HepG2 (cell line): ENCODE results near the gene PERP. TPM values are rescaled to one million over a fixed set of nuclear protein-coding genes. Genes with fewer than 3 reads are reported as not detected.

Experiments
- ATAC-seq: fragments of 200-7000 bp; cut with Tn5 transposase; 3 replicates; pipeline ENCODE4 v1.9.1; 2020; ENCODE audit warnings: mild to moderate bottlenecking, moderate library complexity
- BruUV-seq: library from RNA; stranded (reverse); fragments of 400-500 nt; replicated peaks from 2 replicates; lab custom pipeline; 2021; lab: Mats Ljungman, UMichigan
- CTCF ChIA-PET: fragments of 300-600 bp; formaldehyde crosslinking; extraction: SDS; loops from one replicate; lab custom pipeline; 2021; ENCODE audit warnings: low total read pairs, inconsistent platforms, low intra/inter-chr PET ratio; lab: Yijun Ruan, JAX
- POLR2A ChIA-PET: fragments of 350-600 bp; sonication (Branson Sonifier 250); formaldehyde crosslinking; loops from one replicate; lab custom pipeline; 2020; ENCODE audit warnings: antibody characterized with exemption, inconsistent platforms; lab: Yijun Ruan, JAX
- DNase-seq: peaks from one replicate; pipeline ENCODE4 v3.0.0-alpha.2; 2015; ENCODE audit warnings: low spot score
- FAIRE-seq: peaks from 3 replicates; lab custom pipeline; 2011; peaks lifted over from hg19 to GRCh38; lab: Jason Lieb, UNC
- H2AFZ ChIP-seq: one replicate; pipeline ENCODE4 v1.6.1; 2011; ENCODE audit warnings: low read length, inconsistent platforms
- H3K27ac ChIP-seq: fragments of 300-600 bp; 3 replicates; pipeline ENCODE4 v1.8.0; 2011; ENCODE audit warnings: mixed run types, mild to moderate bottlenecking, mixed read lengths, low read length, inconsistent platforms; ENCODE audit not compliant: insufficient read depth; ENCODE audit errors: extremely low read length
- H3K27me3 ChIP-seq, 2 experiments: fragments of 200-600 bp in 1 of 2; 2 replicates in 1 of 2; 3 replicates in 1 of 2; pipeline versions ENCODE4 v1.6.0 to v1.8.0; 2011; ENCODE audit warnings: low read length in 2 of 2, mild to moderate bottlenecking in 2 of 2, moderate library complexity in 2 of 2, inconsistent platforms in 1 of 2; ENCODE audit not compliant: insufficient read depth in 2 of 2, control insufficient read depth in 1 of 2
- H3K36me3 ChIP-seq, 2 experiments: fragments of 200-600 bp in 1 of 2; replicated peaks in 1 of 2; 2 replicates in 1 of 2; 3 replicates in 1 of 2; pipeline versions ENCODE4 v1.5.1 to v1.8.0; 2011; ENCODE audit warnings: low read length in 2 of 2, inconsistent platforms in 1 of 2; ENCODE audit not compliant: insufficient read depth in 2 of 2, control insufficient read depth in 1 of 2
- H3K4me1 ChIP-seq: 2 replicates; pipeline ENCODE4 v1.5.1; 2012; ENCODE audit warnings: low read length, inconsistent platforms; ENCODE audit not compliant: insufficient read depth
- H3K4me2 ChIP-seq: 2 replicates; pipeline ENCODE4 v1.6.0; 2011; ENCODE audit warnings: low read depth, low read length, inconsistent platforms
- H3K4me3 ChIP-seq, 3 experiments: fragments of 200-600 bp in 1 of 3; sonication (generic), shearing (Covaris generic) in 1 of 3; replicated peaks in 1 of 3; 2 replicates each; pipeline ENCODE4 v1.5.1; 2011 to 2016; ENCODE audit warnings: low read length in 3 of 3, inconsistent platforms in 2 of 3, low read depth in 2 of 3, mild to moderate bottlenecking in 2 of 3, control low read depth in 1 of 3, mixed read lengths in 1 of 3; ENCODE audit not compliant: insufficient read depth in 1 of 3
- H3K79me2 ChIP-seq: one replicate; pipeline ENCODE4 v1.6.1; 2011; ENCODE audit warnings: low read length, inconsistent platforms; ENCODE audit not compliant: insufficient read depth
- H3K9ac ChIP-seq: 2 replicates; pipeline ENCODE4 v1.6.0; 2011; ENCODE audit warnings: mild to moderate bottlenecking, low read depth, low read length, inconsistent platforms; ENCODE audit not compliant: insufficient read depth
- H3K9me3 ChIP-seq: 2 replicates; pipeline ENCODE4 v1.5.1; 2012; ENCODE audit warnings: mild to moderate bottlenecking, low read length
- H4K20me1 ChIP-seq: 2 replicates; pipeline ENCODE4 v1.6.0; 2011; ENCODE audit warnings: inconsistent platforms, mild to moderate bottlenecking, low read length, moderate library complexity; ENCODE audit not compliant: insufficient read depth
- FOXA1 ChIP-seq, 2 experiments: fragments of 450-650 bp in 1 of 2; sonication (generic) in 1 of 2; formaldehyde crosslinking in 1 of 2; IDR thresholded peaks; 2 replicates each; pipeline versions ENCODE4 v1.4.0 to v1.6.1; 2016 to 2020; ENCODE audit warnings: missing genetic modification reagents in 1 of 2
- FOXA3 ChIP-seq: IDR thresholded peaks from 2 replicates; pipeline ENCODE4 v1.6.1; 2016; ENCODE audit warnings: missing genetic modification reagents, missing compliant biosample characterization
- GABPB1 ChIP-seq: IDR thresholded peaks from 2 replicates; pipeline ENCODE4 v1.6.1; 2016; ENCODE audit warnings: mild to moderate bottlenecking, missing genetic modification reagents, moderate library complexity, missing compliant biosample characterization
- NCOA2 ChIP-seq: sonication (generic); formaldehyde crosslinking; IDR thresholded peaks from 2 replicates; pipeline ENCODE4 v1.8.0; 2022; ENCODE audit warnings: inconsistent platforms
- PAXIP1 ChIP-seq: sonication (generic); formaldehyde crosslinking; conservative IDR thresholded peaks from 2 replicates; pipeline ENCODE4 v1.4.0; 2020; ENCODE audit warnings: mild to moderate bottlenecking, missing genetic modification reagents, moderate library complexity
- RARA ChIP-seq: IDR thresholded peaks from 2 replicates; pipeline ENCODE4 v1.6.1; 2016; ENCODE audit warnings: missing genetic modification reagents, missing compliant biosample characterization
- SMYD3 ChIP-seq: sonication (generic); formaldehyde crosslinking; IDR thresholded peaks from 2 replicates; pipeline ENCODE4 v1.8.1; 2023; ENCODE audit warnings: mild to moderate bottlenecking, missing genetic modification reagents
- SP5 ChIP-seq: IDR thresholded peaks from 2 replicates; pipeline ENCODE4 v1.6.1; 2016; ENCODE audit warnings: low read depth, borderline replicate concordance
- SPEN ChIP-seq: sonication (generic); formaldehyde crosslinking; IDR thresholded peaks from 2 replicates; pipeline ENCODE4 v1.5.1; 2020; ENCODE audit warnings: low read depth, mild to moderate bottlenecking, missing genetic modification reagents
- ZNF605 ChIP-seq: sonication (generic); formaldehyde crosslinking; IDR thresholded peaks from 2 replicates; pipeline ENCODE4 v1.8.0; 2022; ENCODE audit warnings: mild to moderate bottlenecking, missing genetic modification reagents
- ZNF777 ChIP-seq: sonication (generic); formaldehyde crosslinking; IDR thresholded peaks from 2 replicates; pipeline ENCODE4 v1.4.0; 2020; ENCODE audit warnings: missing genetic modification reagents
- WGBS: methylation state at CpG from one replicate; pipeline ENCODE4 v1.1.6; 2017; ENCODE audit warnings: low lambda C conversion rate; 5-methylcytosine and 5-hydroxymethylcytosine counted together
- in situ Hi-C: cut with HindIII; loops from 2 replicates; pipeline ENCODE4 v1.10.0; 2017; ENCODE audit warnings: low pct_unique_long_range_greater_than_20kb; ENCODE audit not compliant: extremely low pct_ligation_motif_present
- intact Hi-C: fragments of 100-400 bp; cut with micrococcal nuclease; formaldehyde crosslinking; loops from one replicate; pipeline ENCODE4 v1.10.0; 2022; ENCODE audit not compliant: unreplicated experiment
- polyA plus RNA-seq, 8 experiments: library from polyadenylated mRNA; depleted of rRNA in 3 of 8; stranded (reverse) in 7 of 8; unstranded in 1 of 8; fragments of >200 nt; fragmentation: Illumina TruSeq in 4 of 8; extraction: Trizol in 4 of 8; gene quantifications; 2 replicates each; pipeline versions ENCODE4 v1.2.1 to v1.2.3, GENCODE V29; 2011 to 2016; ENCODE audit warnings: low read depth in 4 of 8, missing spikeins in 1 of 8, mixed read lengths in 1 of 8; ENCODE audit not compliant: insufficient read depth in 1 of 8
- total RNA-seq, 5 experiments: library from RNA; depleted of rRNA; stranded (reverse); fragments of >200 nt; fragmentation: Illumina TruSeq; extraction: Trizol; gene quantifications; 2 replicates each; pipeline ENCODE4 v1.2.3, GENCODE V29; 2016; ENCODE audit warnings: low read depth in 1 of 5
- TF ChIP-seq, protein P1 (sequence below): sonication (generic); formaldehyde crosslinking; IDR thresholded peaks from 2 replicates; pipeline ENCODE4 v1.5.1; 2020; ENCODE audit warnings: mild to moderate bottlenecking, missing genetic modification reagents, borderline replicate concordance
- TF ChIP-seq, protein P2 (sequence below): sonication (generic); formaldehyde crosslinking; IDR thresholded peaks from 2 replicates; pipeline ENCODE4 v1.8.1; 2023; ENCODE audit warnings: mild to moderate bottlenecking, moderate library complexity, missing genetic modification reagents
- TF ChIP-seq, protein P3 (sequence below): sonication (generic); formaldehyde crosslinking; IDR thresholded peaks from 2 replicates; pipeline ENCODE4 v1.4.0; 2020; ENCODE audit warnings: missing genetic modification reagents

Gene PERP
- total and polyA plus RNA-seq, 2 of the 13 experiments (the other 11 are each of a cell fraction or from before 2014, with no cell fraction given), result 26.0 to 53.0 TPM

GRCh38 chr6:138105880-138106664, 1.1 kb downstream of the PERP start:
- intact Hi-C loops, result loop anchor here (5.0 kb wide), 2 partner anchors 234 to 296 kb away; partner anchors contain the start of gene HEBP2
- 1% methylated on average over 10 of the region's 10 CpGs for WGBS
- Histone ChIP-seq H3K36me3 (no peaks in the 10 kb centered on the region; a peak in 1 of 5 replicates), H3K9ac (peak overlapping the region; percentile 80), H3K9me3 (no peaks in the 10 kb centered on the region), H2AFZ (no peak overlapping the region), H3K4me1 (peaks cover 33% of the 10 kb centered on the region), H3K79me2 (peaks cover 51% of the 10 kb centered on the region), H3K27ac (peak overlapping the region; percentile 86), H4K20me1 (no peaks in the 10 kb centered on the region), H3K4me3 (peak overlapping the region; percentile 90 to 95 (median 92)), H3K4me2 (peak overlapping the region; percentile 95), H3K27me3 (no peaks in the 10 kb centered on the region; a peak in 1 of 5 replicates)
- ATAC-seq, result no peak
- TSS peak; percentile 64 for BruUV-seq
- in situ Hi-C loops, result loop anchor here (10.0 kb wide), 1 partner anchor 401 kb away; no protein-coding TSS in a partner anchor
- ChIA-PET POLR2A (interaction anchor here (0.9 to 2.8 kb wide), 5 partner anchors 19 to 102 kb away, joined by 3 to 41 read pairs (median 9); no protein-coding TSS in a partner anchor), CTCF (no interaction called here)
- no peak for FAIRE-seq
- DNase-seq, result peak; percentile 63
- TF ChIP-seq FOXA1 (IDR thresholded peaks at IDR 0.05) (no peak), FOXA1 (CRISPR knock-in tag; IDR thresholded peaks at IDR 0.05) (0 out of 2 replicates have a peak, but pooled peaks have one; percentile 33), GABPB1 (CRISPR knock-in tag) (peak; percentile 69), NCOA2 (CRISPR knock-in tag) (peak; percentile 25; the same call in 1 of the 2 replicates), SMYD3 (CRISPR knock-in tag) (peak; percentile 69; the same call in 1 of the 2 replicates), SP5 (CRISPR knock-in tag) (0 out of 2 replicates have a peak, but pooled peaks have one; percentile 12), RARA (CRISPR knock-in tag) (peak; percentile 29; the same call in 1 of the 2 replicates), PAXIP1 (peak; percentile 40; the same call in 1 of the 2 replicates), ZNF777 (CRISPR knock-in tag) (no peak), ZNF605 (CRISPR knock-in tag) (peak; percentile 45; the same call in 1 of the 2 replicates), FOXA3 (peak; percentile 79), SPEN (peak; percentile 20; the same call in 1 of the 2 replicates)
- TF ChIP-seq, protein P1, sequence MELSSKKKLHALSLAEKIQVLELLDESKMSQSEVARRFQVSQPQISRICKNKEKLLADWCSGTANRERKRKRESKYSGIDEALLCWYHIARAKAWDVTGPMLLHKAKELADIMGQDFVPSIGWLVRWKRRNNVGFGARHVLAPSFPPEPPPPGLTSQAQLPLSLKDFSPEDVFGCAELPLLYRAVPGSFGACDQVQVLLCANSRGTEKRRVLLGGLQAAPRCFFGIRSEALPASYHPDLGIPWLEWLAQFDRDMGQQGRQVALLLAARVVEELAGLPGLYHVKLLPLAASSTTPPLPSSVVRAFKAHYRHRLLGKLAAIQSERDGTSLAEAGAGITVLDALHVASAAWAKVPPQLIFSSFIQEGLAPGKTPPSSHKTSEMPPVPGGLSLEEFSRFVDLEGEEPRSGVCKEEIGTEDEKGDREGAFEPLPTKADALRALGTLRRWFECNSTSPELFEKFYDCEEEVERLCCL (CRISPR knock-in tag), result 0 out of 2 replicates have a peak, but pooled peaks have one; percentile 45
- TF ChIP-seq, protein P2, sequence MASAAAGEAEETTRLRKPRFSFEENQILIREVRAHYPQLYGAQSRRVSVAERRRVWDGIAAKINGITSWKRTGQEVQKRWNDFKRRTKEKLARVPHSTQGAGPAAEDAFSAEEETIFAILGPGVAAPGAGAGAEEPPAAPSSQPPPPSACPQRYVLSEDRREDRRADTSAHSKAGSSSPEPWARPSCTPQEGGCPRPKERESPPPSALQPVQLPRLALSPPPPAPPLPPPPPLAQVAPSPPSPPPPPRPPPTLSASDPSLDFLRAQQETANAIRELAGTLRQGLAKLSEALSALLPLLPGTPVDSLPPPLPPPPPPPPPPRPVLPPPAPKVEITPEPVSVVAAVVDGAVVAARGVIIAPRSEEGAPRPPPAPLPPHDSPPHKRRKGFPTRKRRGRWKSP (CRISPR knock-in tag), result peak; percentile 56; the same call in 1 of the 2 replicates
- TF ChIP-seq, protein P3, sequence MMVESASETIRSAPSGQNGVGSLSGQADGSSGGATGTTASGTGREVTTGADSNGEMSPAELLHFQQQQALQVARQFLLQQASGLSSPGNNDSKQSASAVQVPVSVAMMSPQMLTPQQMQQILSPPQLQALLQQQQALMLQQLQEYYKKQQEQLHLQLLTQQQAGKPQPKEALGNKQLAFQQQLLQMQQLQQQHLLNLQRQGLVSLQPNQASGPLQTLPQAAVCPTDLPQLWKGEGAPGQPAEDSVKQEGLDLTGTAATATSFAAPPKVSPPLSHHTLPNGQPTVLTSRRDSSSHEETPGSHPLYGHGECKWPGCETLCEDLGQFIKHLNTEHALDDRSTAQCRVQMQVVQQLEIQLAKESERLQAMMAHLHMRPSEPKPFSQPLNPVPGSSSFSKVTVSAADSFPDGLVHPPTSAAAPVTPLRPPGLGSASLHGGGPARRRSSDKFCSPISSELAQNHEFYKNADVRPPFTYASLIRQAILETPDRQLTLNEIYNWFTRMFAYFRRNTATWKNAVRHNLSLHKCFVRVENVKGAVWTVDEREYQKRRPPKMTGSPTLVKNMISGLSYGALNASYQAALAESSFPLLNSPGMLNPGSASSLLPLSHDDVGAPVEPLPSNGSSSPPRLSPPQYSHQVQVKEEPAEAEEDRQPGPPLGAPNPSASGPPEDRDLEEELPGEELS (CRISPR knock-in tag), result peak; percentile 69; the same call in 1 of the 2 replicates
